GM18867 (cell line): ENCODE results near the gene KMT2E.
A peak's percentile ranks its signal among the peaks of the same experiment; 100 is the strongest.
"Not testable (repeated sequence)": the region's sequence is repeated elsewhere in the genome, so short reads cannot be mapped to it uniquely, and the experiment has no call there.

Source experiments
- ATAC-seq: cut with Tn5 transposase; IDR thresholded peaks from one replicate; pipeline ENCODE4 v1.9.1; 2021; ENCODE audit warnings: mild to moderate bottlenecking, moderate library complexity; ENCODE audit not compliant: unreplicated experiment

Gene KMT2E

GRCh38 chr7:105013816-105014692 lies at the start of gene KMT2E:
Gene KMT2E, plus strand, starts transcription at chr7:105014205. Its CDS starts 26,748 bp downstream, at chr7:105040953.
- ATAC-seq, result peak; percentile 30

- no peak for ATAC-seq
Observed at GRCh38 chr7:104964626-104965236, 49.3 kb upstream of the KMT2E start.

GRCh38 chr7:104966022-104966421 lies 48.0 kb upstream of the KMT2E start:
- no peak for ATAC-seq

- ATAC-seq, result no peak
Observed at GRCh38 chr7:104967088-104967487, 46.9 kb upstream of the KMT2E start.

- no peak for ATAC-seq
Observed at GRCh38 chr7:104967595-104967994, 46.4 kb upstream of the KMT2E start.

- ATAC-seq, result no peak
Observed at GRCh38 chr7:104968648-104969047, 45.4 kb upstream of the KMT2E start.

GRCh38 chr7:104969183-104969582 lies 44.8 kb upstream of the KMT2E start:
- no peak for ATAC-seq

- no peak for ATAC-seq
Observed at GRCh38 chr7:104971290-104972071, 42.5 kb upstream of the KMT2E start.

GRCh38 chr7:104972500-104972899 lies 41.5 kb upstream of the KMT2E start:
- ATAC-seq, result no peak

GRCh38 chr7:104973227-104973626 lies 40.8 kb upstream of the KMT2E start:
- ATAC-seq, result no peak

GRCh38 chr7:104973909-104974415 lies 40.0 kb upstream of the KMT2E start:
- ATAC-seq, result no peak

- ATAC-seq, result not testable (repeated sequence)
Observed at GRCh38 chr7:104975553-104975952, 38.5 kb upstream of the KMT2E start.

GRCh38 chr7:104976966-104977636 lies 36.9 kb upstream of the KMT2E start:
- ATAC-seq, result no peak

GRCh38 chr7:104978460-104978859 lies 35.5 kb upstream of the KMT2E start:
- ATAC-seq, result no peak

GRCh38 chr7:104979167-104979841 lies 34.7 kb upstream of the KMT2E start:
- ATAC-seq, result no peak

- ATAC-seq, result no peak
Observed at GRCh38 chr7:104980440-104980839, 33.6 kb upstream of the KMT2E start.

GRCh38 chr7:104980841-104981671 lies 32.9 kb upstream of the KMT2E start:
- peak; percentile 22 for ATAC-seq

- no peak for ATAC-seq
Observed at GRCh38 chr7:104981672-104982037, 32.4 kb upstream of the KMT2E start.

GRCh38 chr7:104982308-104983075 lies 31.5 kb upstream of the KMT2E start:
- no peak for ATAC-seq
